NT2/D1 (cell line): ENCODE data around the gene NTM.

Source experiments
- SUZ12 ChIP-seq: IDR thresholded peaks from 2 replicates; pipeline ENCODE4 v1.6.1; 2011; ENCODE audit not compliant: insufficient read length, insufficient read depth; ENCODE audit errors: extremely low read depth
- ZNF274 ChIP-seq: IDR thresholded peaks from 2 replicates; pipeline ENCODE4 v1.6.1; 2011; ENCODE audit warnings: mild to moderate bottlenecking, low read depth, low read length

GRCh38 chr11:131640320-131640719 lies 269.9 kb downstream of the NTM start:
- TF ChIP-seq ZNF274 (no peak), SUZ12 (no peak)
